ENCODE results near the gene ASPG. TPM values are rescaled to one million over a fixed set of nuclear protein-coding genes. Genes with fewer than 3 reads are reported as not detected.

ASPG gene
- total RNA-seq, 2 experiments from 2014 or later, result not detected

DNA sequence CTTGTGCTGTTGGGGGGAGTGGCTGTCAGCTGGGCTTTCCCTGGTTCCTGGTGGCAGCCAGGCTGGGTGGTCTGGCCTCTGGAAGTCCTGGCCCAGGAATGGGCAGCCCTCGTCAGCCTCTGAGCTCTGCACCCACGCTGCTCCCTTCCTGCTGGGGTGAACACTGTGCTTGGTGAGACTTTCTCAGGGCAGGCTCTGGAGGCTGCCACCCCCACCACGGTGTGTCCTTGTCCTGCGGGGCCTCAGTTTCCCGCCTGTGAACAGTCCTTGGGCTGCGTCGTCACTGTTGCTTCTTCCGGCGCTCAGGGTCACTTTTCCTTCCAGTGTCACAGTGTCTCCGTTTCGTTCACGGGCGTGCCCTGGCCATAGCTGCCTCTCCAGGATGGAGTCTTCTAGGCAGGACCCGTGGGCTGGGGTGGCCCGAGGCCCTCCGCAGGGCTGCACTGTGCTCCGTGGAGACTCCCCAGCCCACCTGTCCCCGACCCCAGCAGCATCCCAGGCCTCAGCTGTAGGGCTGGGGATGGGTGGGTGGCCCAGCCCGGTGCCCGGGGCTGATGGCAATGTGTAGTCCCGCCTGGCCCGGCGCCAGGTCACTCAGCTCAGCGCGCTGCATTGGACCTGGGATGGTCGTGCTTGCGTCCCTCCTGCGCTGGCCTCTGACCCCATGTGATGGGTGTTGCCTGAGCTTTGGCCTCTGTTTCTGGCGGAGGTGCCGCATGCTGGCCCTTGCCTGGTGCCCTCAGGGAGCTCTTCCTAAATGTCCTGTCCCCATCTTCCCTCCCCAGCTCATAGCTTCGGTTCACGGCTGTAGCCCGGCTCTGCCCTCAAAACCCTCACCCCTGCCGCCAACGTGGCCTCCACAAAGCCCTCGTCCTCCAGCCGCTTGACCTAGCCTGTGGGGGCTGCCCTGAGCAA, 59.7 kb downstream of the ASPG start:
- no TSS peak for BruUV-seq (replicated peaks)
- CTCF ChIA-PET (ENCODE audit: unreplicated experiment), result no interaction called here
- Histone ChIP-seq H3K4me1 (ENCODE audit: insufficient read depth, low read length, poor library complexity, severe bottlenecking) (no peaks in the 10 kb centered on the region), H2AFZ (ENCODE audit: low read length) (no peak overlapping the region), H4K20me1 (ENCODE audit: insufficient read depth, low read length) (no peaks in the 10 kb centered on the region), H3K4me3 (ENCODE audit: low read depth, low read length, poor library complexity, severe bottlenecking) (no peak overlapping the region), H3K79me2 (ENCODE audit: insufficient read depth, low read depth, low read length) (no peaks in the 10 kb centered on the region), H3K9me2 (ENCODE audit: insufficient read depth, low read length) (no peaks in the 10 kb centered on the region), H3K4me2 (ENCODE audit: low read length) (no peak overlapping the region), H3K36me3 (ENCODE audit: insufficient read depth, low read length) (no peaks in the 10 kb centered on the region), H3K9me3 (ENCODE audit: low read length) (no peaks in the 10 kb centered on the region), H3K27ac (ENCODE audit: low read depth, low read length, poor library complexity, severe bottlenecking) (no peak overlapping the region)
- intact Hi-C loops (cut with micrococcal nuclease; ENCODE audit: unreplicated experiment), result no loop called here
- no peak for DNase-seq (ENCODE audit: low spot score)
- POLR2A ChIA-PET, result no interaction called here
- TF ChIP-seq, protein P1, sequence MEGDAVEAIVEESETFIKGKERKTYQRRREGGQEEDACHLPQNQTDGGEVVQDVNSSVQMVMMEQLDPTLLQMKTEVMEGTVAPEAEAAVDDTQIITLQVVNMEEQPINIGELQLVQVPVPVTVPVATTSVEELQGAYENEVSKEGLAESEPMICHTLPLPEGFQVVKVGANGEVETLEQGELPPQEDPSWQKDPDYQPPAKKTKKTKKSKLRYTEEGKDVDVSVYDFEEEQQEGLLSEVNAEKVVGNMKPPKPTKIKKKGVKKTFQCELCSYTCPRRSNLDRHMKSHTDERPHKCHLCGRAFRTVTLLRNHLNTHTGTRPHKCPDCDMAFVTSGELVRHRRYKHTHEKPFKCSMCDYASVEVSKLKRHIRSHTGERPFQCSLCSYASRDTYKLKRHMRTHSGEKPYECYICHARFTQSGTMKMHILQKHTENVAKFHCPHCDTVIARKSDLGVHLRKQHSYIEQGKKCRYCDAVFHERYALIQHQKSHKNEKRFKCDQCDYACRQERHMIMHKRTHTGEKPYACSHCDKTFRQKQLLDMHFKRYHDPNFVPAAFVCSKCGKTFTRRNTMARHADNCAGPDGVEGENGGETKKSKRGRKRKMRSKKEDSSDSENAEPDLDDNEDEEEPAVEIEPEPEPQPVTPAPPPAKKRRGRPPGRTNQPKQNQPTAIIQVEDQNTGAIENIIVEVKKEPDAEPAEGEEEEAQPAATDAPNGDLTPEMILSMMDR (conservative IDR thresholded peaks at IDR 0.05; ENCODE audit: low read length), result no peak
- TF ChIP-seq EZH2phosphoT487 (IDR thresholded peaks at IDR 0.05; ENCODE audit: borderline replicate concordance, low read depth, low read length), result no peak

DNA sequence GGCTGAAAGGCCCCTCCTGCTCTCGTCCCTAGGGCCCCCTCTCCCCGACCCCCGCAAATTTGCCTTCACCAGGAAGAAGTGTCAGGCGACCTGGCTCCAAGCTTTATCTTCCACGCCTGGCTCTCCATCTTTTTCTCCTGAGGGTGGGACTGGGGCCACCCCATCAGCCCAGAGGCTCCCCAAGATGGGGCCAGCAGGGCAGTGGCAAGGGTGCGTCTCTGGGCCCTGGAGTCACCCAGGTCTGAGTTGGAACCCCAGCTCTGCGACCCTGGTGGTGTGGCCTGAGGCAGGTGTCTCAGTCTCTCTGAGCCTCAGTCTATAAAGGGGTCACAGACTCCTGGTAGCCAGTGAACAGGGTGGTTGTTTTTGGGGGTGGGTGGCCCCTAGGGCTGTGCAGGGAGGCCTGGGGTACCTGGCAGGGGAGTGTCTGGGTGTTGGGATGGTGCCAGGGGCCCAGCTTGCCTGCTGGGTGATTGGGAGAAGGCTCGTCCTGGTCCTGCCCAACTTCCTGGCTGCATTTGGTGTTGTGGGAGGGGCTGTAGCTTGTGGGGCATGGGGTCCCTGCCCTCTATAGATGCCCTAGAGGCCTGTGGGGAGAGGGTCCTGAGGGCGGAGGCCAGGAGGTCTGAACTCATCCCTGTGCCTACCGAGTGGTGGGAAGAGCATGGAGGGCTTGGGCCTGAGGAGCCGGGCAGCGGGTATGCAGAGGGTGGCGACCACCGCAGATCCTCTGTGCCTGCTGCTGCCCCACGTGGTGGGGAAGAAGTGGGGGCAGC, 60.5 kb downstream of the ASPG start:
- ChIA-PET POLR2A (no interaction called here), CTCF (ENCODE audit: unreplicated experiment) (no interaction called here)

More for the DNA sequence above, 60.5 kb downstream of the ASPG start:
- Histone ChIP-seq H3K27ac (ENCODE audit: low read depth, low read length, poor library complexity, severe bottlenecking) (no peak overlapping the region), H2AFZ (ENCODE audit: low read length) (no peak overlapping the region), H3K9me3 (ENCODE audit: low read length) (no peaks in the 10 kb centered on the region), H3K79me2 (ENCODE audit: insufficient read depth, low read depth, low read length) (no peaks in the 10 kb centered on the region), H3K4me3 (ENCODE audit: low read depth, low read length, poor library complexity, severe bottlenecking) (no peak overlapping the region), H3K4me2 (ENCODE audit: low read length) (no peak overlapping the region), H3K4me1 (ENCODE audit: insufficient read depth, low read length, poor library complexity, severe bottlenecking) (no peaks in the 10 kb centered on the region), H3K36me3 (ENCODE audit: insufficient read depth, low read length) (no peaks in the 10 kb centered on the region), H3K9me2 (ENCODE audit: insufficient read depth, low read length) (no peaks in the 10 kb centered on the region), H4K20me1 (ENCODE audit: insufficient read depth, low read length) (no peaks in the 10 kb centered on the region)
- TF ChIP-seq, protein P1 (conservative IDR thresholded peaks at IDR 0.05; ENCODE audit: low read length), result no peak
- no peak for TF ChIP-seq EZH2phosphoT487 (IDR thresholded peaks at IDR 0.05; ENCODE audit: borderline replicate concordance, low read depth, low read length)
- intact Hi-C loops (cut with micrococcal nuclease; ENCODE audit: unreplicated experiment), result no loop called here
- no peak for DNase-seq (ENCODE audit: low spot score)
- BruUV-seq (replicated peaks), result no TSS peak

All from OCI-LY7 (cell line).